Measurements from ENCODE around the gene ATP10A. TPM values are rescaled to one million over a fixed set of nuclear protein-coding genes. Genes with fewer than 3 reads are reported as not detected.

Gene ATP10A
- total and polyA plus RNA-seq, 9 of the 15 experiments (the other 6 are each of a cell fraction or from before 2014, with no cell fraction given): 0.09 TPM; not detected in 8

DNA sequence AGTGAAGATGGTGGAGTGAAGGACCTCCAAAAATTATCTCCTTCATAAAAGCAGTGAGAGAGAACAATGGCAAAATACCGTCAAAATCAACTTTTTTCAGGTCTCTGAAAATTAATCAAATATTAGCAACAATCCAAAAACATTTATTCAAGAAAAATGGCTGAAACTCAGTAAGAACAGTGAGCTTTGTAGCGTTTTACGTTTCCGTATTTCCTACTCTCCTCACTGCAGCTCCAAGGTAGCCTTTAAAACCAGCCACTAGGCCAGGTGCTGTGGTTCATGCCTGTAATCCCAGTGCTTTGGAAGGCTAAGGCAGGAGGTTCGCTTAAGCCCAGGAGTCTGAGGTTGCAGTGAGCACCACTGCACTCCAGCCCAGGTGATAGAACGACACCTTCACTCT, 38.5 kb downstream of the ATP10A start (continued):
- no peak for TF ChIP-seq ZNF830 (CRISPR knock-in tag; IDR thresholded peaks at IDR 0.05)
- TF ChIP-seq PRPF4 (IDR thresholded peaks at IDR 0.05; ENCODE audit: insufficient read depth, low read depth, low read length, poor library complexity, severe bottlenecking): no peak
- no peak for TF ChIP-seq HDAC2 (IDR thresholded peaks at IDR 0.05)
- TF ChIP-seq, protein P1, sequence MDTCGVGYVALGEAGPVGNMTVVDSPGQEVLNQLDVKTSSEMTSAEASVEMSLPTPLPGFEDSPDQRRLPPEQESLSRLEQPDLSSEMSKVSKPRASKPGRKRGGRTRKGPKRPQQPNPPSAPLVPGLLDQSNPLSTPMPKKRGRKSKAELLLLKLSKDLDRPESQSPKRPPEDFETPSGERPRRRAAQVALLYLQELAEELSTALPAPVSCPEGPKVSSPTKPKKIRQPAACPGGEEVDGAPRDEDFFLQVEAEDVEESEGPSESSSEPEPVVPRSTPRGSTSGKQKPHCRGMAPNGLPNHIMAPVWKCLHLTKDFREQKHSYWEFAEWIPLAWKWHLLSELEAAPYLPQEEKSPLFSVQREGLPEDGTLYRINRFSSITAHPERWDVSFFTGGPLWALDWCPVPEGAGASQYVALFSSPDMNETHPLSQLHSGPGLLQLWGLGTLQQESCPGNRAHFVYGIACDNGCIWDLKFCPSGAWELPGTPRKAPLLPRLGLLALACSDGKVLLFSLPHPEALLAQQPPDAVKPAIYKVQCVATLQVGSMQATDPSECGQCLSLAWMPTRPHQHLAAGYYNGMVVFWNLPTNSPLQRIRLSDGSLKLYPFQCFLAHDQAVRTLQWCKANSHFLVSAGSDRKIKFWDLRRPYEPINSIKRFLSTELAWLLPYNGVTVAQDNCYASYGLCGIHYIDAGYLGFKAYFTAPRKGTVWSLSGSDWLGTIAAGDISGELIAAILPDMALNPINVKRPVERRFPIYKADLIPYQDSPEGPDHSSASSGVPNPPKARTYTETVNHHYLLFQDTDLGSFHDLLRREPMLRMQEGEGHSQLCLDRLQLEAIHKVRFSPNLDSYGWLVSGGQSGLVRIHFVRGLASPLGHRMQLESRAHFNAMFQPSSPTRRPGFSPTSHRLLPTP (IDR thresholded peaks at IDR 0.05; ENCODE audit: borderline replicate concordance, extremely low read depth, insufficient read length): no peak

DNA sequence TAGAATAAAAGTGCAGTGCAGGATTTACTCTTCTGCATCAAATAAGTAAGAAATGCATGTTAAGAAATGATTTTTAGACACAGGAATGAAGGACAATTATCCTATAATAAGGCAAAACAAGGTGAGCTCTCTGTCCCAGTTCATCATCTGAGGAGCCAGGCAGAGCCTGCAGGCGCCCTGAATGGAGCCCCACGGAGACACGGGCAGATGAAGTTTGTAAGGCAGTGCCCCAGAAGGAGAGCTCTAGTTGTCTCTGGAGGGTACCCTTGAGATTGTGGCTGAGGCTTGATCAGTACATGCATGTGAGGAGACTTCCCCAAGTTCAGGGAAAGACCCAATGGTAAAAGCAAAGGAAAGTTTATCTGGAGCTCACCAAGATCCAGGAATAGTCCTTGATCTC, 50.3 kb downstream of the ATP10A start:
- no peak overlapping the region for H2AFZ ChIP-seq (ENCODE audit: low read depth, low read length)
- no peak for FAIRE-seq
- H3K4me3 ChIP-seq: no peak overlapping the region
- H3K9me1 ChIP-seq (ENCODE audit: control insufficient read depth, insufficient read depth, low read length): no peaks in the 10 kb centered on the region
- H3K27me3 ChIP-seq (ENCODE audit: control insufficient read depth in 2 of 2, insufficient read depth in 2 of 2, low read length in 2 of 2): peaks cover 2 to 20% of the 10 kb centered on the region in 2 experiments; a peak in 2 of 5 replicates
- in situ Hi-C loops (cut with MboI) (no loop called here), intact Hi-C loops (cut with micrococcal nuclease) (no loop called here)
- no peak overlapping the region for H3K4me2 ChIP-seq (ENCODE audit: insufficient read depth, low read length)
- BruUV-seq (replicated peaks): no TSS peak
- no peaks in the 10 kb centered on the region for H3K9me3 ChIP-seq (replicated peaks; ENCODE audit: control insufficient read depth, insufficient read depth, low read depth, low read length)
- no peak for ATAC-seq
- CTCF ChIA-PET (ENCODE audit: low intra/inter-chr PET ratio): no interaction called here
- DNase-seq (ENCODE audit: extremely low read depth in 1 of 4, low spot score in 3 of 4): no peak
- no peaks in the 10 kb centered on the region for H3K4me1 ChIP-seq (replicated peaks in 1 of 2; ENCODE audit: control insufficient read depth in 2 of 2, insufficient read depth in 2 of 2, low read length in 2 of 2)
- POLR2A ChIA-PET: interaction anchor here (0.7 kb wide), 1 partner anchor 1069 kb away, joined by 3 read pairs; no protein-coding TSS in a partner anchor
- H3K9ac ChIP-seq (ENCODE audit: insufficient read depth in 1 of 2, low read depth in 2 of 2, low read length in 2 of 2): no peak overlapping the region
- 2% methylated on average over 3 of the region's 3 CpGs for whole genome bisulfite sequencing (ENCODE audit: insufficient coverage, low coverage, missing lambda C conversion rate)
- no peaks in the 10 kb centered on the region for H3K79me2 ChIP-seq (ENCODE audit: control insufficient read depth, insufficient read depth, low read length)
- no peaks in the 10 kb centered on the region for H3K36me3 ChIP-seq (ENCODE audit: control insufficient read depth, insufficient read depth, low read length)
- no peak overlapping the region for H3K27ac ChIP-seq (ENCODE audit: extremely low read depth, low read depth, low read length)
- H4K20me1 ChIP-seq (replicated peaks; ENCODE audit: control insufficient read depth, insufficient read depth, low read length): no peaks in the 10 kb centered on the region; the same call in 1 of the 2 replicates
- TF ChIP-seq TAF7 (tag; IDR thresholded peaks at IDR 0.05): no peak
- TF ChIP-seq, protein P2, sequence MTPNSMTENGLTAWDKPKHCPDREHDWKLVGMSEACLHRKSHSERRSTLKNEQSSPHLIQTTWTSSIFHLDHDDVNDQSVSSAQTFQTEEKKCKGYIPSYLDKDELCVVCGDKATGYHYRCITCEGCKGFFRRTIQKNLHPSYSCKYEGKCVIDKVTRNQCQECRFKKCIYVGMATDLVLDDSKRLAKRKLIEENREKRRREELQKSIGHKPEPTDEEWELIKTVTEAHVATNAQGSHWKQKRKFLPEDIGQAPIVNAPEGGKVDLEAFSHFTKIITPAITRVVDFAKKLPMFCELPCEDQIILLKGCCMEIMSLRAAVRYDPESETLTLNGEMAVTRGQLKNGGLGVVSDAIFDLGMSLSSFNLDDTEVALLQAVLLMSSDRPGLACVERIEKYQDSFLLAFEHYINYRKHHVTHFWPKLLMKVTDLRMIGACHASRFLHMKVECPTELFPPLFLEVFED (CRISPR knock-in tag; conservative IDR thresholded peaks at IDR 0.05): no peak
- no peak for TF ChIP-seq ZNF239 (CRISPR knock-in tag; IDR thresholded peaks at IDR 0.05)
- TF ChIP-seq COPS2 (conservative IDR thresholded peaks at IDR 0.05): no peak
- TF ChIP-seq, protein P3, sequence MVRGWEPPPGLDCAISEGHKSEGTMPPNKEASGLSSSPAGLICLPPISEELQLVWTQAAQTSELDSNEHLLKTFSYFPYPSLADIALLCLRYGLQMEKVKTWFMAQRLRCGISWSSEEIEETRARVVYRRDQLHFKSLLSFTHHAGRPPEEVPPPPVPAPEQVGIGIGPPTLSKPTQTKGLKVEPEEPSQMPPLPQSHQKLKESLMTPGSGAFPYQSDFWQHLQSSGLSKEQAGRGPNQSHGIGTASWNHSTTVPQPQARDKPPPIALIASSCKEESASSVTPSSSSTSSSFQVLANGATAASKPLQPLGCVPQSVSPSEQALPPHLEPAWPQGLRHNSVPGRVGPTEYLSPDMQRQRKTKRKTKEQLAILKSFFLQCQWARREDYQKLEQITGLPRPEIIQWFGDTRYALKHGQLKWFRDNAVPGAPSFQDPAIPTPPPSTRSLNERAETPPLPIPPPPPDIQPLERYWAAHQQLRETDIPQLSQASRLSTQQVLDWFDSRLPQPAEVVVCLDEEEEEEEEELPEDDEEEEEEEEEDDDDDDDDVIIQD (CRISPR knock-in tag; IDR thresholded peaks at IDR 0.05): no peak
- TF ChIP-seq, protein P4, sequence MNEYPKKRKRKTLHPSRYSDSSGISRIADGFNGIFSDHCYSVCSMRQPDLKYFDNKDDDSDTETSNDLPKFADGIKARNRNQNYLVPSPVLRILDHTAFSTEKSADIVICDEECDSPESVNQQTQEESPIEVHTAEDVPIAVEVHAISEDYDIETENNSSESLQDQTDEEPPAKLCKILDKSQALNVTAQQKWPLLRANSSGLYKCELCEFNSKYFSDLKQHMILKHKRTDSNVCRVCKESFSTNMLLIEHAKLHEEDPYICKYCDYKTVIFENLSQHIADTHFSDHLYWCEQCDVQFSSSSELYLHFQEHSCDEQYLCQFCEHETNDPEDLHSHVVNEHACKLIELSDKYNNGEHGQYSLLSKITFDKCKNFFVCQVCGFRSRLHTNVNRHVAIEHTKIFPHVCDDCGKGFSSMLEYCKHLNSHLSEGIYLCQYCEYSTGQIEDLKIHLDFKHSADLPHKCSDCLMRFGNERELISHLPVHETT (CRISPR knock-in tag; conservative IDR thresholded peaks at IDR 0.05 in 1 of 2, IDR thresholded peaks at IDR 0.05 in 1 of 2): no peak
- TF ChIP-seq, protein P5, sequence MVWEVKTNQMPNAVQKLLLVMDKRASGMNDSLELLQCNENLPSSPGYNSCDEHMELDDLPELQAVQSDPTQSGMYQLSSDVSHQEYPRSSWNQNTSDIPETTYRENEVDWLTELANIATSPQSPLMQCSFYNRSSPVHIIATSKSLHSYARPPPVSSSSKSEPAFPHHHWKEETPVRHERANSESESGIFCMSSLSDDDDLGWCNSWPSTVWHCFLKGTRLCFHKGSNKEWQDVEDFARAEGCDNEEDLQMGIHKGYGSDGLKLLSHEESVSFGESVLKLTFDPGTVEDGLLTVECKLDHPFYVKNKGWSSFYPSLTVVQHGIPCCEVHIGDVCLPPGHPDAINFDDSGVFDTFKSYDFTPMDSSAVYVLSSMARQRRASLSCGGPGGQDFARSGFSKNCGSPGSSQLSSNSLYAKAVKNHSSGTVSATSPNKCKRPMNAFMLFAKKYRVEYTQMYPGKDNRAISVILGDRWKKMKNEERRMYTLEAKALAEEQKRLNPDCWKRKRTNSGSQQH (CRISPR knock-in tag; IDR thresholded peaks at IDR 0.05): no peak
